ENCODE data around the gene PSMD14.

PSMD14 gene

GRCh38 chr2:161384864-161385263 lies 76.6 kb downstream of the PSMD14 start:
- TF ChIP-seq CTCF (IDR thresholded peaks at IDR 0.05; ENCODE audit: insufficient read depth, missing control alignments) = no peak
- DNase-seq (ENCODE audit: insufficient read length, low spot score) = no peak
- FAIRE-seq = no peak

- TF ChIP-seq CTCF (IDR thresholded peaks at IDR 0.05; ENCODE audit: insufficient read depth, missing control alignments) = no peak
- DNase-seq (ENCODE audit: insufficient read length, low spot score) (no peak), FAIRE-seq (peak; percentile 44)
Observed at GRCh38 chr2:161386228-161386824, 78.1 kb downstream of the PSMD14 start.

GRCh38 chr2:161388146-161388779 lies 80.0 kb downstream of the PSMD14 start:
- DNase-seq (ENCODE audit: insufficient read length, low spot score) (no peak), FAIRE-seq (peak; percentile 46)
- TF ChIP-seq CTCF (IDR thresholded peaks at IDR 0.05; ENCODE audit: insufficient read depth, missing control alignments) = no peak

- no peak for TF ChIP-seq CTCF (IDR thresholded peaks at IDR 0.05; ENCODE audit: insufficient read depth, missing control alignments)
- DNase-seq (ENCODE audit: insufficient read length, low spot score) = no peak
- FAIRE-seq = no peak
Observed at GRCh38 chr2:161391737-161392506, 83.7 kb downstream of the PSMD14 start.

GRCh38 chr2:161400076-161400475 lies 91.9 kb downstream of the PSMD14 start:
- FAIRE-seq (no peak), DNase-seq (ENCODE audit: insufficient read length, low spot score) (no peak)
- TF ChIP-seq CTCF (IDR thresholded peaks at IDR 0.05; ENCODE audit: insufficient read depth, missing control alignments) = no peak

- no peak for TF ChIP-seq CTCF (IDR thresholded peaks at IDR 0.05; ENCODE audit: insufficient read depth, missing control alignments)
- DNase-seq (ENCODE audit: insufficient read length, low spot score) (no peak), FAIRE-seq (no peak)
Observed at GRCh38 chr2:161402297-161402696, 94.1 kb downstream of the PSMD14 start.

GRCh38 chr2:161406316-161406715 lies 98.1 kb downstream of the PSMD14 start:
- FAIRE-seq (no peak), DNase-seq (ENCODE audit: insufficient read length, low spot score) (no peak)
- TF ChIP-seq CTCF (IDR thresholded peaks at IDR 0.05; ENCODE audit: insufficient read depth, missing control alignments) = no peak
